OCI-LY7 (cell line): ENCODE results near the gene ASCL3. TPM values are rescaled to one million over a fixed set of nuclear protein-coding genes. Genes with fewer than 3 reads are reported as not detected.

ENCODE experiments used
- BruUV-seq: library from RNA; stranded (reverse); fragments of 400-500 nt; replicated peaks from 2 replicates; lab custom pipeline; 2021; lab: Mats Ljungman, UMichigan
- CTCF ChIA-PET: fragments of 300-600 bp; sonication (Branson Sonifier 250); formaldehyde crosslinking; loops from one replicate; lab custom pipeline; 2022; ENCODE audit warnings: antibody characterized with exemption; ENCODE audit not compliant: unreplicated experiment; lab: Charles Lee
- POLR2A ChIA-PET: fragments of 300-600 bp; sonication (Branson Sonifier 250); formaldehyde crosslinking; loops from one replicate; lab custom pipeline; 2022; ENCODE audit warnings: antibody characterized with exemption; lab: Charles Lee
- DNase-seq: peaks from one replicate; pipeline ENCODE4 v3.0.0-alpha.2; 2015; ENCODE audit warnings: low spot score
- H2AFZ ChIP-seq: fragments of 200-600 bp; sonication (generic), shearing (Covaris generic); 2 replicates; pipeline ENCODE4 v1.6.1; 2014; ENCODE audit warnings: mild to moderate bottlenecking, antibody characterized with exemption, low read length, moderate library complexity
- H3K27ac ChIP-seq: fragments of 200-600 bp; sonication (generic); 2 replicates; pipeline ENCODE4 v1.5.1; 2014; ENCODE audit warnings: mixed run types, low read depth, mild to moderate bottlenecking, moderate library complexity, low read length, inconsistent platforms; ENCODE audit not compliant: poor library complexity, severe bottlenecking
- H3K36me3 ChIP-seq: fragments of 200-600 bp; sonication (generic); 2 replicates; pipeline ENCODE4 v1.6.1; 2014; ENCODE audit warnings: mild to moderate bottlenecking, antibody characterized with exemption, low read length, moderate library complexity, mixed read lengths; ENCODE audit not compliant: insufficient read depth
- H3K4me1 ChIP-seq: fragments of 200-600 bp; sonication (generic); 2 replicates; pipeline ENCODE4 v1.5.1; 2014; ENCODE audit warnings: mild to moderate bottlenecking, low read length; ENCODE audit not compliant: insufficient read depth, poor library complexity, severe bottlenecking
- H3K4me2 ChIP-seq: fragments of 200-600 bp; sonication (generic); 2 replicates; pipeline ENCODE4 v1.6.1; 2014; ENCODE audit warnings: mild to moderate bottlenecking, low read length
- H3K4me3 ChIP-seq: fragments of 200-600 bp; sonication (generic); 2 replicates; pipeline ENCODE4 v1.5.1; 2014; ENCODE audit warnings: mild to moderate bottlenecking, low read depth, low read length; ENCODE audit not compliant: poor library complexity, severe bottlenecking
- H3K79me2 ChIP-seq: fragments of 200-600 bp; sonication (generic); 2 replicates; pipeline ENCODE4 v1.6.1; 2016; ENCODE audit warnings: low read depth, mild to moderate bottlenecking, low read length, moderate library complexity, mixed read lengths; ENCODE audit not compliant: insufficient read depth
- H3K9me2 ChIP-seq: fragments of 200-600 bp; sonication (generic); 2 replicates; pipeline ENCODE4 v1.6.1; 2016; ENCODE audit warnings: mild to moderate bottlenecking, low read length, mixed read lengths; ENCODE audit not compliant: insufficient read depth
- H3K9me3 ChIP-seq: fragments of 200-600 bp; sonication (generic); 2 replicates; pipeline ENCODE4 v1.6.1; 2014; ENCODE audit warnings: mild to moderate bottlenecking, mixed run types, low read length, mixed read lengths
- H4K20me1 ChIP-seq: fragments of 200-600 bp; sonication (generic); 2 replicates; pipeline ENCODE4 v1.6.1; 2014; ENCODE audit warnings: mild to moderate bottlenecking, antibody characterized with exemption, low read length, moderate library complexity, mixed read lengths; ENCODE audit not compliant: insufficient read depth
- CTCF ChIP-seq: fragments of 200-600 bp; sonication (generic); conservative IDR thresholded peaks from 2 replicates; pipeline ENCODE4 v1.5.1; 2014; ENCODE audit warnings: mild to moderate bottlenecking, antibody characterized with exemption, low read length, moderate library complexity, mixed read lengths
- EZH2phosphoT487 ChIP-seq: fragments of 200-600 bp; sonication (generic); IDR thresholded peaks from 2 replicates; pipeline ENCODE4 v1.6.1; 2018; ENCODE audit warnings: low read depth, borderline replicate concordance, mild to moderate bottlenecking, mixed run types, antibody characterized with exemption, low read length, moderate library complexity, mixed read lengths
- intact Hi-C: fragments of 100-400 bp; cut with micrococcal nuclease; formaldehyde crosslinking; loops from one replicate; pipeline ENCODE4 v1.10.0; 2022; ENCODE audit not compliant: unreplicated experiment
- total RNA-seq, 2 experiments: library from RNA; depleted of rRNA in 1 of 2; stranded (reverse); fragments of >200 nt in 1 of 2; shearing (Covaris generic) in 1 of 2; gene quantifications; 2 replicates each; pipeline ENCODE4 v1.2.3, GENCODE V29; 2014 to 2022

Gene ASCL3
- total RNA-seq, 2 experiments from 2014 or later: not detected

DNA sequence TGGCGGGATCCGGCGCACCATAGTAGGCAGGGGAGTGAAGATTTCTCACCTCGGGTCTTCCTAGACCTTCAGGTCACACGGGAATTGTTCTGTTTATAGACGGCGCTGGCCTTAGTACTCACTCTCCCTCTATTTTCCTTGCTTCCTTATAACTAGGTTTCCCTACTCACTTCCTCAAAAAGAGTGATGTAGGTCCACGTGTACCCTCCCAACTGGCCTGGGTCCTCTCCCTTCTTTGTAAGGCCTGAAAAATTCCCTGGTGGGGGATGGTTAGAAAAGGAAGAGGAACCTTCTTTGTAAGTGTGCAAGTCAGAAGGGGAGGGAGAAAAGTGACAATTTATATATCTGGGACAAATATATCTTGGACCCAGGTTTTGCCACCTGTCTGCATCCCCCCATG lies 24.4 kb upstream of the ASCL3 start:
- peaks cover 17% of the 10 kb centered on the region for H3K79me2 ChIP-seq
- no peaks in the 10 kb centered on the region for H3K9me3 ChIP-seq
- POLR2A ChIA-PET: interaction anchor here (0.7 kb wide), 1 partner anchor 288 kb away, joined by 5 read pairs; no protein-coding TSS in a partner anchor
- no TSS peak for BruUV-seq
- peaks cover 18% of the 10 kb centered on the region for H3K4me1 ChIP-seq
- no peaks in the 10 kb centered on the region for H3K9me2 ChIP-seq
- no peak overlapping the region for H3K27ac ChIP-seq
- TF ChIP-seq EZH2phosphoT487 (no peak), CTCF (no peak)
- no peak for DNase-seq
- H3K4me3 ChIP-seq: no peak overlapping the region
- intact Hi-C loops: no loop called here
- CTCF ChIA-PET: no interaction called here
- H3K4me2 ChIP-seq: no peak overlapping the region
- H4K20me1 ChIP-seq: 0 out of 2 replicates have a peak, but pooled peaks cover 3% of the 10 kb centered on the region
- H3K36me3 ChIP-seq: no peaks in the 10 kb centered on the region; the same call in 1 of the 2 replicates
- H2AFZ ChIP-seq: no peak overlapping the region

GRCh38 chr11:8964324-8965320 lies 21.8 kb upstream of the ASCL3 start, which contains the start of gene TMEM9B:
TMEM9B (minus strand) TSS chr11:8964442; CDS start chr11:8964313, 129 bp downstream.
- Histone ChIP-seq H2AFZ (peak within 1 kb of the TSS; percentile 69), H4K20me1 (0 out of 2 replicates have a peak, but pooled peaks cover 6% of the 10 kb centered on the region), H3K27ac (peak within 1 kb of the TSS; percentile 60), H3K4me2 (peak within 1 kb of the TSS; percentile 98), H3K9me3 (no peaks in the 10 kb centered on the region), H3K79me2 (peaks cover 32% of the 10 kb centered on the region), H3K4me3 (peak within 1 kb of the TSS; percentile 88), H3K36me3 (peaks cover 6% of the 10 kb centered on the region; the same call in 1 of the 2 replicates), H3K4me1 (peaks cover 20% of the 10 kb centered on the region), H3K9me2 (no peaks in the 10 kb centered on the region)
- ChIA-PET POLR2A (interaction anchor here (0.6 to 1.4 kb wide), 10 partner anchors 11 to 612 kb away, joined by 3 to 9 read pairs (median 4); partner anchors contain the start of genes RPL27A and TRIM66), CTCF (interaction anchor here (0.6 kb wide), 1 partner anchor 650 kb away, joined by 3 read pairs; no protein-coding TSS in a partner anchor)
- TSS peak; percentile 58 for BruUV-seq
- TF ChIP-seq CTCF (no peak), EZH2phosphoT487 (no peak)
- peak; percentile 88 for DNase-seq
- intact Hi-C loops: loop anchor here (1.0 to 2.0 kb wide), 4 partner anchors 53 to 496 kb away; partner anchors contain the start of genes AKIP1, TMEM41B and ZNF143
